Measurements from ENCODE around the gene ITGA2. TPM values are rescaled to one million over a fixed set of nuclear protein-coding genes. Genes with fewer than 3 reads are reported as not detected.

The ITGA2 gene
- total RNA-seq, 1 experiment from 2014 or later: 0.69 TPM

- no peak overlapping the region for H3K4me3 ChIP-seq (ENCODE audit: low read depth, low read length, poor library complexity, severe bottlenecking)
These were observed 63.3 kb downstream of the ITGA2 start for GRCh38 chr5:53052499-53052898.

GRCh38 chr5:53053364-53053763 lies 64.2 kb downstream of the ITGA2 start:
- ChIA-PET CTCF (no interaction called here), POLR2A (ENCODE audit: low non-redundant PET) (no interaction called here)
- Histone ChIP-seq H3K9me3 (ENCODE audit: low read depth, low read length, poor library complexity, severe bottlenecking) (no peaks in the 10 kb centered on the region), H3K27ac (ENCODE audit: low read depth, low read length, poor library complexity, severe bottlenecking) (no peak overlapping the region), H3K27me3 (replicated peaks; ENCODE audit: insufficient read depth, low read depth, low read length, poor library complexity) (no peaks in the 10 kb centered on the region), H3K4me3 (ENCODE audit: low read depth, low read length, poor library complexity, severe bottlenecking) (no peak overlapping the region), H3K4me1 (ENCODE audit: insufficient read depth, low read length, poor library complexity, severe bottlenecking) (no peaks in the 10 kb centered on the region), H3K36me3 (ENCODE audit: insufficient read depth, low read length, poor library complexity, severe bottlenecking) (no peaks in the 10 kb centered on the region)
- BruUV-seq (replicated peaks): no TSS peak
- no peak for DNase-seq (ENCODE audit: low spot score)
- intact Hi-C loops (cut with micrococcal nuclease; ENCODE audit: unreplicated experiment): no loop called here
- no peak for TF ChIP-seq EZH2 (IDR thresholded peaks at IDR 0.05; ENCODE audit: borderline replicate concordance, low read depth, low read length, poor library complexity, severe bottlenecking)
- TF ChIP-seq CTCF (conservative IDR thresholded peaks at IDR 0.05; ENCODE audit: low read depth, low read length): no peak

More at GRCh38 chr5:53052499-53052898, 63.3 kb downstream of the ITGA2 start:
- intact Hi-C loops (cut with micrococcal nuclease; ENCODE audit: unreplicated experiment): no loop called here
- ChIA-PET CTCF (no interaction called here), POLR2A (ENCODE audit: low non-redundant PET) (no interaction called here)
- BruUV-seq (replicated peaks): no TSS peak
- Histone ChIP-seq H3K27ac (ENCODE audit: low read depth, low read length, poor library complexity, severe bottlenecking) (no peak overlapping the region), H3K4me1 (ENCODE audit: insufficient read depth, low read length, poor library complexity, severe bottlenecking) (no peaks in the 10 kb centered on the region), H3K9me3 (ENCODE audit: low read depth, low read length, poor library complexity, severe bottlenecking) (no peaks in the 10 kb centered on the region), H3K36me3 (ENCODE audit: insufficient read depth, low read length, poor library complexity, severe bottlenecking) (no peaks in the 10 kb centered on the region), H3K27me3 (replicated peaks; ENCODE audit: insufficient read depth, low read depth, low read length, poor library complexity) (no peaks in the 10 kb centered on the region)
- no peak for DNase-seq (ENCODE audit: low spot score)
- TF ChIP-seq CTCF (conservative IDR thresholded peaks at IDR 0.05; ENCODE audit: low read depth, low read length): no peak
- TF ChIP-seq EZH2 (IDR thresholded peaks at IDR 0.05; ENCODE audit: borderline replicate concordance, low read depth, low read length, poor library complexity, severe bottlenecking): no peak

- no peaks in the 10 kb centered on the region for H3K27me3 ChIP-seq (replicated peaks; ENCODE audit: insufficient read depth, low read depth, low read length, poor library complexity)
- intact Hi-C loops (cut with micrococcal nuclease; ENCODE audit: unreplicated experiment): no loop called here
- CTCF ChIA-PET: no interaction called here
- no peak overlapping the region for H3K4me3 ChIP-seq (ENCODE audit: low read depth, low read length, poor library complexity, severe bottlenecking)
- no peaks in the 10 kb centered on the region for H3K4me1 ChIP-seq (ENCODE audit: insufficient read depth, low read length, poor library complexity, severe bottlenecking)
- POLR2A ChIA-PET (ENCODE audit: low non-redundant PET): no interaction called here
- no TSS peak for BruUV-seq (replicated peaks)
- no peaks in the 10 kb centered on the region for H3K36me3 ChIP-seq (ENCODE audit: insufficient read depth, low read length, poor library complexity, severe bottlenecking)
- TF ChIP-seq CTCF (conservative IDR thresholded peaks at IDR 0.05; ENCODE audit: low read depth, low read length) (no peak), EZH2 (IDR thresholded peaks at IDR 0.05; ENCODE audit: borderline replicate concordance, low read depth, low read length, poor library complexity, severe bottlenecking) (no peak)
- no peaks in the 10 kb centered on the region for H3K9me3 ChIP-seq (ENCODE audit: low read depth, low read length, poor library complexity, severe bottlenecking)
- DNase-seq (ENCODE audit: low spot score): no peak
- no peak overlapping the region for H3K27ac ChIP-seq (ENCODE audit: low read depth, low read length, poor library complexity, severe bottlenecking)
These were observed 66.2 kb downstream of the ITGA2 start for GRCh38 chr5:53055365-53055764.
